Measurements from ENCODE around the gene MCEMP1. TPM values are rescaled to one million over a fixed set of nuclear protein-coding genes. Genes with fewer than 3 reads are reported as not detected.

MCEMP1 gene
- total RNA-seq, 1 experiment from 2014 or later, result 0.44 TPM

- intact Hi-C loops (cut with micrococcal nuclease), result no loop called here
- Mint-ChIP-seq H3K4me3 (ENCODE audit: unreplicated experiment) (no peak within 1 kb of the TSS), H3K27me3 (ENCODE audit: insufficient read depth, unreplicated experiment) (no peaks in the 10 kb centered on the region), H3K27ac (ENCODE audit: low read depth, unreplicated experiment) (no peak within 1 kb of the TSS), H3K9me3 (ENCODE audit: unreplicated experiment) (no peaks in the 10 kb centered on the region), H3K4me1 (ENCODE audit: insufficient read depth, unreplicated experiment) (peaks cover 18% of the 10 kb centered on the region), H3K36me3 (ENCODE audit: insufficient read depth, unreplicated experiment) (peaks cover 21% of the 10 kb centered on the region)
- no peak for DNase-seq (ENCODE audit: unreplicated experiment)
- CTCF ChIA-PET, result interaction anchor here (0.7 to 1.1 kb wide), 3 partner anchors 47 to 67 kb away, joined by 3 to 4 read pairs (median 3); partner anchors contain the start of gene TRAPPC5
- POLR2A ChIA-PET, result interaction anchor here (0.7 kb wide), 1 partner anchor 241 kb away, joined by 3 read pairs; no protein-coding TSS in a partner anchor
- no TSS peak for BruUV-seq (replicated peaks)
- TF ChIP-seq CTCF (IDR thresholded peaks at IDR 0.05; ENCODE audit: unreplicated experiment), result no peak
Observed at GRCh38 chr19:7633698-7634097, 43.2 kb upstream of the MCEMP1 start, which contains the start of gene PCP2. PCP2 (minus strand) TSS chr19:7633719; CDS start chr19:7633457, 262 bp downstream.

GRCh38 chr19:7635670-7636069, 41.2 kb upstream of the MCEMP1 start:
- intact Hi-C loops (cut with micrococcal nuclease), result no loop called here
- H3K4me1 Mint-ChIP-seq (ENCODE audit: insufficient read depth, unreplicated experiment), result peaks cover 5% of the 10 kb centered on the region
- TF ChIP-seq CTCF (IDR thresholded peaks at IDR 0.05; ENCODE audit: unreplicated experiment), result no peak
- peaks cover 13% of the 10 kb centered on the region for H3K36me3 Mint-ChIP-seq (ENCODE audit: insufficient read depth, unreplicated experiment)
- BruUV-seq (replicated peaks), result no TSS peak
- no peaks in the 10 kb centered on the region for H3K9me3 Mint-ChIP-seq (ENCODE audit: unreplicated experiment)
- no peaks in the 10 kb centered on the region for H3K27me3 Mint-ChIP-seq (ENCODE audit: insufficient read depth, unreplicated experiment)
- POLR2A ChIA-PET, result interaction anchor here (0.6 to 1.2 kb wide), 5 partner anchors 9 to 165 kb away, joined by 3 to 5 read pairs (median 3); partner anchors contain the start of gene TRAPPC5
- no peak for DNase-seq (ENCODE audit: unreplicated experiment)
- CTCF ChIA-PET, result interaction anchor here (0.6 to 1.1 kb wide), 3 partner anchors 63 to 308 kb away, joined by 3 to 5 read pairs (median 3); partner anchors contain the start of gene TIMM44
- H3K27ac Mint-ChIP-seq (ENCODE audit: low read depth, unreplicated experiment), result no peak overlapping the region
- peak overlapping the region; percentile 80 for H3K4me3 Mint-ChIP-seq (ENCODE audit: unreplicated experiment)

- CTCF ChIA-PET, result interaction anchor here (1.1 kb wide), 1 partner anchor 64 kb away, joined by 3 read pairs; no protein-coding TSS in a partner anchor
- Mint-ChIP-seq H3K4me3 (ENCODE audit: unreplicated experiment) (peak overlapping the region; percentile 80), H3K36me3 (ENCODE audit: insufficient read depth, unreplicated experiment) (peaks cover 12% of the 10 kb centered on the region), H3K27me3 (ENCODE audit: insufficient read depth, unreplicated experiment) (no peaks in the 10 kb centered on the region), H3K27ac (ENCODE audit: low read depth, unreplicated experiment) (no peak overlapping the region), H3K4me1 (ENCODE audit: insufficient read depth, unreplicated experiment) (peaks cover 5% of the 10 kb centered on the region), H3K9me3 (ENCODE audit: unreplicated experiment) (no peaks in the 10 kb centered on the region)
- intact Hi-C loops (cut with micrococcal nuclease), result no loop called here
- no peak for DNase-seq (ENCODE audit: unreplicated experiment)
- no TSS peak for BruUV-seq (replicated peaks)
- no peak for TF ChIP-seq CTCF (IDR thresholded peaks at IDR 0.05; ENCODE audit: unreplicated experiment)
- POLR2A ChIA-PET, result interaction anchor here (0.6 to 1.1 kb wide), 2 partner anchors 44 to 166 kb away, joined by 3 read pairs; partner anchors contain the start of gene TRAPPC5
Observed at GRCh38 chr19:7636317-7636690, 40.6 kb upstream of the MCEMP1 start.

- ChIA-PET CTCF (interaction anchor here (1.1 to 1.6 kb wide), 4 partner anchors 16 to 64 kb away, joined by 3 to 10 read pairs (median 4); partner anchors contain the start of gene TRAPPC5), POLR2A (interaction anchor here (0.7 to 2.3 kb wide), 6 partner anchors 8 to 68 kb away, joined by 3 to 10 read pairs (median 5); no protein-coding TSS in a partner anchor)
- Mint-ChIP-seq H3K36me3 (ENCODE audit: insufficient read depth, unreplicated experiment) (peaks cover 7% of the 10 kb centered on the region), H3K4me1 (ENCODE audit: insufficient read depth, unreplicated experiment) (peaks cover 5% of the 10 kb centered on the region), H3K4me3 (ENCODE audit: unreplicated experiment) (peak within 1 kb of the TSS; percentile 80), H3K27me3 (ENCODE audit: insufficient read depth, unreplicated experiment) (no peaks in the 10 kb centered on the region), H3K9me3 (ENCODE audit: unreplicated experiment) (no peaks in the 10 kb centered on the region), H3K27ac (ENCODE audit: low read depth, unreplicated experiment) (peak within 1 kb of the TSS; percentile 90)
- no peak for TF ChIP-seq CTCF (IDR thresholded peaks at IDR 0.05; ENCODE audit: unreplicated experiment)
- DNase-seq (ENCODE audit: unreplicated experiment), result peak; percentile 80
- no TSS peak for BruUV-seq (replicated peaks)
- intact Hi-C loops (cut with micrococcal nuclease), result no loop called here
Observed at GRCh38 chr19:7636691-7637373, 40.1 kb upstream of the MCEMP1 start, which contains the start of gene STXBP2. STXBP2 (plus strand) TSS chr19:7637110; CDS start chr19:7637150, 40 bp downstream.

All from MCF 10A (cell line).